ENCODE measurements around the gene DNLZ. TPM values are rescaled to one million over a fixed set of nuclear protein-coding genes. Genes with fewer than 3 reads are reported as not detected.

Gene DNLZ
- total RNA-seq, 1 donor from 2014 or later: 15.5 TPM

- DNase-seq (no peak), ATAC-seq (no peak)
- TF ChIP-seq CTCF (IDR thresholded peaks at IDR 0.05): no peak
- Histone ChIP-seq H3K9me3 (no peaks in the 10 kb centered on the region), H3K4me1 (peaks cover 13% of the 10 kb centered on the region), H3K27ac (no peak overlapping the region), H3K27me3 (no peaks in the 10 kb centered on the region), H3K36me3 (no peaks in the 10 kb centered on the region), H3K4me3 (no peak overlapping the region)
- intact Hi-C loops (cut with DNase I): no loop called here
Measured at GRCh38 chr9:136348691-136349090, 14.9 kb downstream of the DNLZ start.

- Histone ChIP-seq H3K4me3 (no peak overlapping the region), H3K4me1 (peaks cover 21% of the 10 kb centered on the region), H3K9me3 (no peaks in the 10 kb centered on the region), H3K36me3 (no peaks in the 10 kb centered on the region), H3K27me3 (no peaks in the 10 kb centered on the region), H3K27ac (no peak overlapping the region)
- DNase-seq (no peak), ATAC-seq (no peak)
- intact Hi-C loops (cut with DNase I): no loop called here
- no peak for TF ChIP-seq CTCF (IDR thresholded peaks at IDR 0.05)
Measured at GRCh38 chr9:136347472-136348256, 15.9 kb downstream of the DNLZ start.

GRCh38 chr9:136346927-136347465, 16.5 kb downstream of the DNLZ start:
- no peaks in the 10 kb centered on the region for H3K36me3 ChIP-seq
- no peak for TF ChIP-seq CTCF (IDR thresholded peaks at IDR 0.05)
- H3K27me3 ChIP-seq: no peaks in the 10 kb centered on the region
- no peak for ATAC-seq
- no peak overlapping the region for H3K27ac ChIP-seq
- H3K4me3 ChIP-seq: no peak overlapping the region
- no peak for DNase-seq
- intact Hi-C loops (cut with DNase I): no loop called here
- H3K4me1 ChIP-seq: peaks cover 24% of the 10 kb centered on the region
- H3K9me3 ChIP-seq: no peaks in the 10 kb centered on the region

GRCh38 chr9:136346157-136346481, 17.4 kb downstream of the DNLZ start:
- ATAC-seq (no peak), DNase-seq (no peak)
- TF ChIP-seq CTCF (IDR thresholded peaks at IDR 0.05): no peak
- H3K4me3 ChIP-seq: peak overlapping the region; percentile 30
- intact Hi-C loops (cut with DNase I): no loop called here
- peaks cover 24% of the 10 kb centered on the region for H3K4me1 ChIP-seq
- peak overlapping the region; percentile 72 for H3K27ac ChIP-seq
- no peaks in the 10 kb centered on the region for H3K9me3 ChIP-seq
- no peaks in the 10 kb centered on the region for H3K27me3 ChIP-seq
- H3K36me3 ChIP-seq: no peaks in the 10 kb centered on the region

- ATAC-seq (peak; percentile 66), DNase-seq (peak; percentile 86)
- peaks cover 24% of the 10 kb centered on the region for H3K4me1 ChIP-seq
- H3K36me3 ChIP-seq: no peaks in the 10 kb centered on the region
- H3K4me3 ChIP-seq: peak overlapping the region; percentile 30
- intact Hi-C loops (cut with DNase I): no loop called here
- TF ChIP-seq CTCF (IDR thresholded peaks at IDR 0.05): peak; percentile 58
- no peaks in the 10 kb centered on the region for H3K27me3 ChIP-seq
- H3K9me3 ChIP-seq: no peaks in the 10 kb centered on the region
- peak overlapping the region; percentile 72 for H3K27ac ChIP-seq
Measured at GRCh38 chr9:136345281-136346156, 18.0 kb downstream of the DNLZ start.
